H1 (cell line): ENCODE results near the gene CD276. TPM values are rescaled to one million over a fixed set of nuclear protein-coding genes. Genes with fewer than 3 reads are reported as not detected.
A peak's percentile ranks its signal among the peaks of the same experiment; 100 is the strongest.

Source experiments
- CTCF ChIA-PET: fragments of 300-600 bp; sonication (Branson Sonifier 250); formaldehyde crosslinking; loops from one replicate; lab custom pipeline; 2021; ENCODE audit not compliant: partially characterized antibody; lab: Charles Lee
- POLR2A ChIA-PET: fragments of 300-600 bp; sonication (Branson Sonifier 250); formaldehyde crosslinking; loops from one replicate; lab custom pipeline; 2021; ENCODE audit warnings: inconsistent platforms; ENCODE audit not compliant: partially characterized antibody; lab: Charles Lee
- DNase-seq, 2 experiments: peaks; one replicate each; pipeline versions ENCODE4 v3.0.0 to v3.0.0-alpha.2; 2010 to 2022; ENCODE audit warnings: low spot score in 2 of 2, low read depth in 1 of 2, mixed read lengths in 1 of 2
- FAIRE-seq: peaks from 2 replicates; lab custom pipeline; 2011; peaks lifted over from hg19 to GRCh38; lab: Jason Lieb, UNC
- H2AFZ ChIP-seq: 2 replicates; pipeline ENCODE4 v1.8.1; 2012; ENCODE audit warnings: low read length, inconsistent platforms
- H2AK5ac ChIP-seq: 2 replicates; pipeline ENCODE4 v1.6.1; 2013; ENCODE audit warnings: low read depth, low read length
- H2BK120ac ChIP-seq: replicated peaks from 2 replicates; pipeline ENCODE3; 2013; ENCODE audit warnings: low read depth, low read length, inconsistent platforms
- H2BK12ac ChIP-seq: 2 replicates; pipeline ENCODE4 v1.6.1; 2013; ENCODE audit warnings: low read depth, low read length
- H2BK15ac ChIP-seq: 2 replicates; pipeline ENCODE4 v1.6.1; 2013; ENCODE audit warnings: low read length
- H2BK20ac ChIP-seq: 2 replicates; pipeline ENCODE4 v1.6.1; 2013; ENCODE audit warnings: low read length
- H2BK5ac ChIP-seq: 2 replicates; pipeline ENCODE4 v1.6.1; 2013; ENCODE audit warnings: low read depth, low read length
- H3K14ac ChIP-seq: 2 replicates; pipeline ENCODE4 v1.6.1; 2013; ENCODE audit warnings: inconsistent platforms; ENCODE audit not compliant: insufficient read length
- H3K18ac ChIP-seq: 2 replicates; pipeline ENCODE4 v1.6.1; 2013; ENCODE audit warnings: low read length; ENCODE audit errors: extremely low read depth
- H3K23ac ChIP-seq: 2 replicates; pipeline ENCODE4 v1.6.1; 2013; ENCODE audit warnings: inconsistent platforms; ENCODE audit not compliant: insufficient read length
- H3K23me2 ChIP-seq: 2 replicates; pipeline ENCODE4 v1.6.1; 2013; ENCODE audit warnings: low read depth, low read length
- H3K27ac ChIP-seq: 2 replicates; pipeline ENCODE4 v1.6.1; 2011; ENCODE audit warnings: low read depth, low read length, inconsistent platforms
- H3K27me3 ChIP-seq, 4 experiments: replicated peaks in 1 of 4; 1 replicate in 1 of 4; 2 replicates in 3 of 4; pipeline versions ENCODE4 v1.6.1 to v1.8.1; 2011 to 2013; ENCODE audit warnings: low read length in 3 of 4, mild to moderate bottlenecking in 3 of 4, inconsistent platforms in 2 of 4, mixed read lengths in 2 of 4, moderate library complexity in 1 of 4; ENCODE audit not compliant: control insufficient read depth in 3 of 4, insufficient read depth in 3 of 4; ENCODE audit errors: extremely low read depth in 1 of 4
- H3K36me3 ChIP-seq, 4 experiments: 2 replicates each; pipeline versions ENCODE4 v1.6.1 to v1.8.1; 2011 to 2013; ENCODE audit warnings: mild to moderate bottlenecking in 4 of 4, low read length in 3 of 4, moderate library complexity in 2 of 4, control low read depth in 1 of 4, inconsistent platforms in 1 of 4; ENCODE audit not compliant: insufficient read depth in 4 of 4, control insufficient read depth in 2 of 4
- H3K4ac ChIP-seq: replicated peaks from 2 replicates; pipeline ENCODE3; 2013; ENCODE audit warnings: low read length, low read depth, mixed read lengths, inconsistent platforms; ENCODE audit not compliant: insufficient read length
- H3K4me1 ChIP-seq, 4 experiments: replicated peaks in 1 of 4; 1 replicate in 1 of 4; 2 replicates in 3 of 4; pipeline versions ENCODE4 v1.6.1 to v1.8.1; 2011 to 2013; ENCODE audit warnings: low read length in 3 of 4, inconsistent platforms in 2 of 4, mixed read lengths in 1 of 4; ENCODE audit not compliant: insufficient read depth in 4 of 4, control insufficient read depth in 3 of 4
- H3K4me2 ChIP-seq, 2 experiments: 2 replicates each; pipeline versions ENCODE4 v1.6.1 to v1.8.1; 2011 to 2013; ENCODE audit warnings: low read depth in 2 of 2, low read length in 2 of 2, control low read depth in 1 of 2, inconsistent platforms in 1 of 2, mild to moderate bottlenecking in 1 of 2; ENCODE audit not compliant: insufficient read depth in 1 of 2
- H3K4me3 ChIP-seq, 4 experiments: fragments of 200-600, 300-600 bp in 1 of 4; sonication (generic), shearing (Covaris generic), sonication (Bioruptor Twin) in 1 of 4; 2 replicates each; pipeline versions ENCODE4 v1.5.1 to v1.8.1; 2011 to 2016; ENCODE audit warnings: low read length in 4 of 4, low read depth in 3 of 4, control low read depth in 2 of 4, inconsistent platforms in 2 of 4, mild to moderate bottlenecking in 2 of 4, mixed read lengths in 1 of 4, moderate library complexity in 1 of 4; ENCODE audit not compliant: insufficient read depth in 2 of 4; ENCODE audit errors: extremely low read depth in 1 of 4
- H3K56ac ChIP-seq: replicated peaks from 2 replicates; pipeline ENCODE3; 2013; ENCODE audit warnings: low read depth, mild to moderate bottlenecking, mixed read lengths, low read length, inconsistent platforms; ENCODE audit not compliant: insufficient read length
- H3K79me1 ChIP-seq: 2 replicates; pipeline ENCODE4 v1.6.1; 2013; ENCODE audit warnings: low read depth, low read length, control low read depth
- H3K79me2 ChIP-seq, 2 experiments: 2 replicates each; pipeline versions ENCODE4 v1.6.1 to v1.8.1; 2012 to 2013; ENCODE audit warnings: low read length in 2 of 2, mild to moderate bottlenecking in 2 of 2, inconsistent platforms in 1 of 2; ENCODE audit not compliant: insufficient read depth in 2 of 2, control insufficient read depth in 1 of 2
- H3K9ac ChIP-seq, 4 experiments: replicated peaks in 1 of 4; 1 replicate in 1 of 4; 2 replicates in 3 of 4; pipeline versions ENCODE4 v1.6.1 to v1.8.1; 2011 to 2013; ENCODE audit warnings: low read depth in 3 of 4, low read length in 3 of 4, control low read depth in 2 of 4, mild to moderate bottlenecking in 2 of 4, moderate library complexity in 2 of 4, inconsistent platforms in 1 of 4; ENCODE audit errors: extremely low read depth in 1 of 4
- H3K9me3 ChIP-seq, 2 experiments: 2 replicates each; pipeline versions ENCODE4 v1.6.1 to v1.8.1; 2012 to 2013; ENCODE audit warnings: mild to moderate bottlenecking in 2 of 2, moderate library complexity in 2 of 2, control low read depth in 1 of 2, inconsistent platforms in 1 of 2, low read depth in 1 of 2, low read length in 1 of 2, mixed read lengths in 1 of 2; ENCODE audit not compliant: insufficient read depth in 2 of 2
- H4K20me1 ChIP-seq, 2 experiments: replicated peaks in 1 of 2; 2 replicates each; pipeline versions ENCODE3 to v1.8.1; 2011 to 2013; ENCODE audit warnings: inconsistent platforms in 2 of 2, low read length in 2 of 2, mild to moderate bottlenecking in 1 of 2; ENCODE audit not compliant: insufficient read depth in 2 of 2, control insufficient read depth in 1 of 2
- H4K5ac ChIP-seq: 2 replicates; pipeline ENCODE4 v1.6.1; 2013; ENCODE audit warnings: low read length, low read depth, mixed read lengths, inconsistent platforms; ENCODE audit not compliant: insufficient read length
- H4K8ac ChIP-seq: 2 replicates; pipeline ENCODE4 v1.8.0; 2013; ENCODE audit warnings: mild to moderate bottlenecking, moderate library complexity, low read length, inconsistent platforms; ENCODE audit not compliant: insufficient read depth; ENCODE audit errors: extremely low read depth
- H4K91ac ChIP-seq: replicated peaks from 2 replicates; pipeline ENCODE3; 2013; ENCODE audit warnings: low read length, mixed read lengths, inconsistent platforms; ENCODE audit not compliant: insufficient read length
- RFX5 ChIP-seq: IDR thresholded peaks from 2 replicates; pipeline ENCODE4 v1.6.1; 2011; ENCODE audit warnings: low read depth, low read length, improper control_type of control experiment, borderline replicate concordance
- SP1 ChIP-seq: IDR thresholded peaks from 2 replicates; pipeline ENCODE4 v1.6.1; 2011; ENCODE audit warnings: low read depth, low read length
- SP4 ChIP-seq: IDR thresholded peaks from 2 replicates; pipeline ENCODE4 v1.6.1; 2012; ENCODE audit warnings: low read length, inconsistent platforms
- WGBS, 2 experiments: shearing (Covaris generic) in 1 of 2; methylation state at CpG; one replicate each; pipeline versions ENCODE4 v1.1.6 to v1.1.7; 2013 to 2015; ENCODE audit warnings: low lambda C conversion rate in 2 of 2, mixed read lengths in 2 of 2, inconsistent platforms in 1 of 2, low coverage in 1 of 2, missing lambda C conversion rate in 1 of 2; ENCODE audit not compliant: insufficient replicate concordance in 2 of 2, insufficient coverage in 1 of 2, insufficient read length in 1 of 2; ENCODE audit errors: extremely low coverage in 1 of 2, missing lambda C conversion rate in 1 of 2; 5-methylcytosine and 5-hydroxymethylcytosine counted together
- polyA plus RNA-seq, 7 experiments: library from polyadenylated mRNA; depleted of rRNA in 3 of 7; stranded (reverse) in 5 of 7; unstranded in 2 of 7; fragments of >200 nt in 5 of 7; fragments of 200-250 nt in 2 of 7; gene quantifications; 1 replicate in 5 of 7; 2 replicates in 1 of 7; 4 replicates in 1 of 7; pipeline versions ENCODE4 v1.2.1 to v1.2.3, GENCODE V29; 2011 to 2013; ENCODE audit warnings: missing spikeins in 2 of 7, mixed read lengths in 2 of 7
- total RNA-seq: library from RNA; stranded (reverse); fragmentation: NEBNext Ultra II Directional; extraction: Animal tissue kit (Norgen Biotek cat#: 25700); gene quantifications from 2 replicates; pipeline ENCODE4 v1.2.1, GENCODE V29; 2021

CD276 gene
- total and polyA plus RNA-seq, 2 of the 8 experiments (the other 6 are each of a cell fraction or from before 2014, with no cell fraction given), result 156 to 158 TPM

GRCh38 chr15:73695773-73696640, 11.8 kb downstream of the CD276 start:
- Histone ChIP-seq H3K36me3 (no peaks in the 10 kb centered on the region), H2AK5ac (no peak overlapping the region), H3K14ac (no peak overlapping the region), H3K23me2 (no peaks in the 10 kb centered on the region), H2AFZ (no peak overlapping the region), H2BK20ac (no peak overlapping the region; the same call in 1 of the 2 replicates), H4K5ac (no peak overlapping the region), H3K4me1 (peaks cover 0 to 29% (median 12%) of the 10 kb centered on the region in 4 experiments; a peak in 6 of 7 replicates), H3K79me1 (peaks cover 21% of the 10 kb centered on the region), H3K18ac (peak overlapping the region; percentile 15; the same call in 1 of the 2 replicates), H3K4me2 (no peak overlapping the region), H3K9me3 (no peaks in the 10 kb centered on the region), H2BK120ac (no peak overlapping the region), H3K79me2 (peaks cover 8 to 76% of the 10 kb centered on the region in 2 experiments), H2BK12ac (peak overlapping the region; percentile 89; the same call in 1 of the 2 replicates), H2BK15ac (no peak overlapping the region), H3K27ac (0 out of 2 replicates have a peak overlapping the region, but pooled peaks have one; percentile 38), H3K4ac (no peak overlapping the region), H4K91ac (peak overlapping the region; percentile 82), H3K23ac (no peak overlapping the region), H3K4me3 (no peak overlapping the region), H3K56ac (no peak overlapping the region), H4K8ac (no peak overlapping the region), H2BK5ac (peak overlapping the region; percentile 79; the same call in 1 of the 2 replicates), H4K20me1 (peaks cover 30 to 33% of the 10 kb centered on the region in 2 experiments), H3K27me3 (no peaks in the 10 kb centered on the region), H3K9ac (no peak overlapping the region)
- POLR2A ChIA-PET, result interaction anchor here (1.5 to 8.6 kb wide), 3 partner anchors 11 to 64 kb away, joined by 3 to 93 read pairs (median 7); partner anchors contain the start of gene CD276
- 85% methylated on average over 16 of the region's 16 CpGs; no CpG with 5 or more reads in 1 of the 2 experiments for WGBS, 2 experiments
- no peak for FAIRE-seq
- no peak for DNase-seq
- CTCF ChIA-PET, result interaction anchor here (0.5 to 18.5 kb wide), 8 partner anchors 9 to 662 kb away, joined by 3 to 496 read pairs (median 10); partner anchors contain the start of genes CD276 and NPTN
- TF ChIP-seq RFX5 (no peak), SP1 (no peak), SP4 (no peak)
